Measurements from ENCODE around the gene LRRC56. TPM values are rescaled to one million over a fixed set of nuclear protein-coding genes. Genes with fewer than 3 reads are reported as not detected.

LRRC56 gene
- polyA plus RNA-seq, 2 of the 4 experiments (the other 2 are of a cell fraction) = 0.32 to 1.0 TPM

DNA sequence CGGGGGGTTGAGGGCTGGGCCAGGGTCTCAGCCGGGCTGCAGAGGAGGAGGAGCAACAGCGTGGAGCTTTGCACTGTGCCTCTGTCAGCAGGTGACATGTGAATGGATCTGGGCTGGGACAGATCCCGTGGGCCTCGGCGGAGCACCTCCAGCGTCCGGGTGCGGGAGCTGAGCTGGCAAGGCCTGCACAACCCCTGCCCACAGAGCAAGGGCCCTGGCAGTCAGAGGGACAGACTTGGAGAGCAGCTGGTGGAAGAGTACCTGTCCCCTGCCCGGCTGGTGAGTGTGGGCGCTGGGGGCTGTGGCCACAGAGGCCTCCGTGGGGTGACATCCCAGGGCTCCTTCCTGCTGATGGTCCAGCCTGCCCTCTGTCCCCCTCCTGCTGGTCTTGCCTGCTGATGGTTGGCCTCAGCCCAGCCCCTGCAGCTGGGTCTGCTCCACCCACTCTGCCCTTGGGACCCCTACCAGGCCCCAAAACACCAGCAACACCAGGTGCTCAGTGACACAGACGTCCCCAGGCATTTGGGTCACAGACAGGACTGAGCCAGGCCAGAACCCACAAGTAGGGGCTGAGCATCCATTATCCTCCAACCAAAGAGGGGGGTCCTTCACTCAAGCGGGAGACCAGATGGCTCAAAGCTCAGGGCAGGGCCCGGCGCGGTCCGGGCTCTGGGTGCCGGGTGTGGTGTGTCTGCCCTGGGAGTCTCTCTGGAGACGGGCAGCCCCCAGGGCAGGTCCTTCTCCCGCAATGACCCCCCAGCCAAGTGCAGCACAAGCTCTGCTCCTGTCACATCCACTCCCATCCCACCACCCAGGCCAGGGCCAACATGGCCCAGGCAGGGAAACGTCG is 3.5 kb downstream of the LRRC56 start:
- FAIRE-seq = no peak
- H3K9me3 ChIP-seq = no peaks in the 10 kb centered on the region
- ChIA-PET POLR2A (no interaction called here), CTCF (interaction anchor here (1.1 to 3.1 kb wide), 3 partner anchors 14 to 23 kb away, joined by 5 to 21 read pairs (median 8); no protein-coding TSS in a partner anchor)
- ATAC-seq = no peak
- TF ChIP-seq, protein P1, sequence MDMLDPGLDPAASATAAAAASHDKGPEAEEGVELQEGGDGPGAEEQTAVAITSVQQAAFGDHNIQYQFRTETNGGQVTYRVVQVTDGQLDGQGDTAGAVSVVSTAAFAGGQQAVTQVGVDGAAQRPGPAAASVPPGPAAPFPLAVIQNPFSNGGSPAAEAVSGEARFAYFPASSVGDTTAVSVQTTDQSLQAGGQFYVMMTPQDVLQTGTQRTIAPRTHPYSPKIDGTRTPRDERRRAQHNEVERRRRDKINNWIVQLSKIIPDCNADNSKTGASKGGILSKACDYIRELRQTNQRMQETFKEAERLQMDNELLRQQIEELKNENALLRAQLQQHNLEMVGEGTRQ (IDR thresholded peaks at IDR 0.05) = no peak
- TF ChIP-seq RNF2 (IDR thresholded peaks at IDR 0.05; ENCODE audit: borderline replicate concordance, low read depth) (no peak), TP53 (CRISPR knock-in tag; IDR thresholded peaks at IDR 0.05) (no peak), CEBPB (IDR thresholded peaks at IDR 0.05) (no peak), ESRRA (IDR thresholded peaks at IDR 0.05; ENCODE audit: borderline replicate concordance, low read length) (no peak)
- TF ChIP-seq, protein P2, sequence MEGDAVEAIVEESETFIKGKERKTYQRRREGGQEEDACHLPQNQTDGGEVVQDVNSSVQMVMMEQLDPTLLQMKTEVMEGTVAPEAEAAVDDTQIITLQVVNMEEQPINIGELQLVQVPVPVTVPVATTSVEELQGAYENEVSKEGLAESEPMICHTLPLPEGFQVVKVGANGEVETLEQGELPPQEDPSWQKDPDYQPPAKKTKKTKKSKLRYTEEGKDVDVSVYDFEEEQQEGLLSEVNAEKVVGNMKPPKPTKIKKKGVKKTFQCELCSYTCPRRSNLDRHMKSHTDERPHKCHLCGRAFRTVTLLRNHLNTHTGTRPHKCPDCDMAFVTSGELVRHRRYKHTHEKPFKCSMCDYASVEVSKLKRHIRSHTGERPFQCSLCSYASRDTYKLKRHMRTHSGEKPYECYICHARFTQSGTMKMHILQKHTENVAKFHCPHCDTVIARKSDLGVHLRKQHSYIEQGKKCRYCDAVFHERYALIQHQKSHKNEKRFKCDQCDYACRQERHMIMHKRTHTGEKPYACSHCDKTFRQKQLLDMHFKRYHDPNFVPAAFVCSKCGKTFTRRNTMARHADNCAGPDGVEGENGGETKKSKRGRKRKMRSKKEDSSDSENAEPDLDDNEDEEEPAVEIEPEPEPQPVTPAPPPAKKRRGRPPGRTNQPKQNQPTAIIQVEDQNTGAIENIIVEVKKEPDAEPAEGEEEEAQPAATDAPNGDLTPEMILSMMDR (IDR thresholded peaks at IDR 0.05) = no peak
- 83% methylated on average over 15 of the region's 23 CpGs for WGBS (ENCODE audit: missing lambda C conversion rate)
- H3K4me1 ChIP-seq = 0 out of 3 replicates have a peak, but pooled peaks cover 3% of the 10 kb centered on the region
- H3K4me2 ChIP-seq = no peak overlapping the region
- H3K27ac ChIP-seq = no peak overlapping the region
- H3K4me3 ChIP-seq = no peak overlapping the region
- no peak for DNase-seq (ENCODE audit: low read depth in 1 of 2, low spot score in 1 of 2)

DNA sequence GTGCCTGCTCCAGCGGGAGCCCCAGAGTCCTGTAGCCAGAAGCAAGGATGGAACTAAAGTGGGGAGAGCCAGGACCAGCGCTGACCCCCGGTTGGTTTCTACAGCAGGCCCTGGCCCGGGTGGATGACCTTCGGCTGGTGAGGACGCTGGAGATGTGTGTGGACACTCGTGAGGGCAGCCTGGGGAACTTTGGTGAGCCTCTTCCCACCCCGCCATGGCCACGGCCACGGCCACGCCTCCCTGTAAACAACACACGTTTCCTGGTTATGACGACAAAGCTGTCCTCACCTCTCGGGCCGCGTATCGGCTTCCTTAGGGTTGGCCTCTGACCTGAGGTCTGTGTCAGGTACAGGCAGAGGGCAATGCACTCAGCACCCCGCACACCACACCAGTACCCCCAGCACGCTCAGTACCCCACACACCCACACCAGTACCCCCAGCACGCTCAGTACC is 4.1 kb downstream of the LRRC56 start:
- no peak overlapping the region for H3K4me2 ChIP-seq
- no peaks in the 10 kb centered on the region for H3K9me3 ChIP-seq
- ChIA-PET CTCF (interaction anchor here (3.1 kb wide), 1 partner anchor 13 kb away, joined by 21 read pairs; no protein-coding TSS in a partner anchor), POLR2A (no interaction called here)
- no peak for TF ChIP-seq NPAS2 (CRISPR knock-in tag; IDR thresholded peaks at IDR 0.05; ENCODE audit: borderline replicate concordance)
- TF ChIP-seq ZNF302 (CRISPR knock-in tag; IDR thresholded peaks at IDR 0.05) = no peak
- no peak for TF ChIP-seq HDAC2 (IDR thresholded peaks at IDR 0.05)
- TF ChIP-seq, protein P1 (IDR thresholded peaks at IDR 0.05) = no peak
- TF ChIP-seq FOXS1 (CRISPR knock-in tag; IDR thresholded peaks at IDR 0.05) = no peak
- no peak for TF ChIP-seq RFX5 (IDR thresholded peaks at IDR 0.05)
- TF ChIP-seq MYC (IDR thresholded peaks at IDR 0.05; ENCODE audit: borderline replicate concordance, low read length) = no peak
- TF ChIP-seq CHD2 (IDR thresholded peaks at IDR 0.05; ENCODE audit: low read length, partially characterized antibody) = no peak
- no peak for TF ChIP-seq KDM5A (IDR thresholded peaks at IDR 0.05)
- TF ChIP-seq RCOR1 (IDR thresholded peaks at IDR 0.05; ENCODE audit: low read depth, low read length) = no peak
- TF ChIP-seq RNF2 (IDR thresholded peaks at IDR 0.05; ENCODE audit: borderline replicate concordance, low read depth) = no peak
- no peak for TF ChIP-seq JUNB (IDR thresholded peaks at IDR 0.05)
- TF ChIP-seq, protein P3, sequence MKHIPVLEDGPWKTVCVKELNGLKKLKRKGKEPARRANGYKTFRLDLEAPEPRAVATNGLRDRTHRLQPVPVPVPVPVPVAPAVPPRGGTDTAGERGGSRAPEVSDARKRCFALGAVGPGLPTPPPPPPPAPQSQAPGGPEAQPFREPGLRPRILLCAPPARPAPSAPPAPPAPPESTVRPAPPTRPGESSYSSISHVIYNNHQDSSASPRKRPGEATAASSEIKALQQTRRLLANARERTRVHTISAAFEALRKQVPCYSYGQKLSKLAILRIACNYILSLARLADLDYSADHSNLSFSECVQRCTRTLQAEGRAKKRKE (CRISPR knock-in tag; IDR thresholded peaks at IDR 0.05; ENCODE audit: low read depth) = no peak
- no peak for TF ChIP-seq ESRRA (IDR thresholded peaks at IDR 0.05; ENCODE audit: borderline replicate concordance, low read length)
- DNase-seq (ENCODE audit: low read depth in 1 of 2, low spot score in 1 of 2) (no peak), FAIRE-seq (no peak), ATAC-seq (no peak)
- H3K4me1 ChIP-seq = no peaks in the 10 kb centered on the region
- H3K4me3 ChIP-seq = no peak overlapping the region
- 81% methylated on average over 19 of the region's 20 CpGs for WGBS (ENCODE audit: missing lambda C conversion rate)
- no peak overlapping the region for H3K27ac ChIP-seq
